COLO668 (cell line): ENCODE results near the gene NCOA3.

Experiments
- DNase-seq: peaks from one replicate; lab custom pipeline; 2025; ENCODE audit not compliant: unreplicated experiment; lab: John Stamatoyannopoulos, UW

Gene NCOA3

DNA sequence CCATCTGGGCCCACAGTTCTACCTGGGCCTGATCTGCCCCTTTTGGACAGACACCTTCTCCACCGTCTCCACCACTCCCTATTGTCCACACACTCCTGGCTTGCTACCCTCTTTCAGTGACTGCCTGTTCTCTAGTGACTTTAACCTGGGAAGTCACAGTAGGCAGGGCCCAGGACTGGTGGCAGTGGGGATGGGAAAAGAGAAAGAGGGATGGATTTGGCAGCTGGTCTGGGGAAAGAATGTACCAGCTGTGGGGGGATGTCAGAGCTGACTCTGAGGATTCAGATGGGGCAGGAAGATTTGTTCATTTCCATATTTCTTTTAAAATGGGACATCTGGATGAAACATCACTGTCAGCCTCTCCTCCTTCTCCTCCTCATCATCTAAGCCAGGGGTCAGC is 198.1 kb downstream of the NCOA3 start:
- DNase-seq = no peak

DNA sequence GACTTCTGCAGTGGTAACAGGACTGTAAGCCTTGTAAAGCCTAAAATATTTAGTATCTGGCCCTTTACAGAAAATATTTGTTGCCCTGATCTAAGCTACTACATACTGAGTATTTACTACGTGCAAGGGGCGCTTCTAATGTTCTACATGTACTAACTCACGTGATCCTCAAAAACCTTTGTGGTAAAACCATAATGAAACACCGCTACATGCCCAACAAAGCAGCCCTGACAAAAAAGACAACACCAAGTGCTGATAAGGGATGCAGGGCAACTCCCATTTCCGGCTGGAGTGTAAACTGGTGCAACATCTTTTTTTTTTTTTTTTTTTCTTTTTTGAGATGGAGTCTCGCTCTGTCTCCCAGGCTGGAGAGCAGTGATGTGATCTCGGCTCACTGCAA is 198.6 kb downstream of the NCOA3 start:
- no peak for DNase-seq

DNA sequence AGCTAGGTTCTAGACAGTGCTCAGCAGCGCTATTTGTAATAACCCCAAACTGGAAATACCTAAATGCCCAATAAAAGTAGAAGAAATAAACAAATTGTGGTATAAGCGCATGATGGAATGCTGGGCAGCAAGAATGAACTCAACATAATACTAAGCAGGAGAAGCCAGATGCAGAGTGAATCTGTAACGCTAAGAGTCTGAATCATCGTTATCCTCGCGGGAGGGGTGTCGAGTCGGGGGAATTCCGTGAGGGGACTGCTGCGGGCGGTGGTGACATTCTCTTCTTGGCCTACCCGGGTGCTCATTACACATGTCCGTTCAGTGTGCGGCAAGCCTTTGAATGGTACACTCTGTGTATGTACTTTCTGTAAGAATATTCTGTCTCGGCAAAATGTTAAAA is 199.9 kb downstream of the NCOA3 start:
- DNase-seq = no peak

DNA sequence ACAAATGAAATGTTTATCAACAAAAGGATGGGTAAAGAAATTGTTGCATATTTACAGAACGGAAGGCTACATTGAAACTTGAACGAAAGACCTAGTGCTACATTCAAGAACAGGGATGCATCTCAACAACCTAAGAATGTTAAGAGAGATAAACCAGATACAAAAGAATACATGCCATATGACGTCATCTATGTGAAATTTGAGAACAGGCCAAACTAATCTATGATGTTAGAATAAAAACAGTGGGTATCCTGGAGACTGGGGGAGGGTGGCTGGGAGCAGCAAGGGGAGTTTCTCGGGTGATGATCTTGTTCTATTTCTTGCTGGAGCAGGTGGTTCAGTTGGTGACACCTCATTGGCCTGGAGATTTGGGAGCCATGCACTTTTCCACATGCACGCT is 202.1 kb downstream of the NCOA3 start:
- no peak for DNase-seq

DNA sequence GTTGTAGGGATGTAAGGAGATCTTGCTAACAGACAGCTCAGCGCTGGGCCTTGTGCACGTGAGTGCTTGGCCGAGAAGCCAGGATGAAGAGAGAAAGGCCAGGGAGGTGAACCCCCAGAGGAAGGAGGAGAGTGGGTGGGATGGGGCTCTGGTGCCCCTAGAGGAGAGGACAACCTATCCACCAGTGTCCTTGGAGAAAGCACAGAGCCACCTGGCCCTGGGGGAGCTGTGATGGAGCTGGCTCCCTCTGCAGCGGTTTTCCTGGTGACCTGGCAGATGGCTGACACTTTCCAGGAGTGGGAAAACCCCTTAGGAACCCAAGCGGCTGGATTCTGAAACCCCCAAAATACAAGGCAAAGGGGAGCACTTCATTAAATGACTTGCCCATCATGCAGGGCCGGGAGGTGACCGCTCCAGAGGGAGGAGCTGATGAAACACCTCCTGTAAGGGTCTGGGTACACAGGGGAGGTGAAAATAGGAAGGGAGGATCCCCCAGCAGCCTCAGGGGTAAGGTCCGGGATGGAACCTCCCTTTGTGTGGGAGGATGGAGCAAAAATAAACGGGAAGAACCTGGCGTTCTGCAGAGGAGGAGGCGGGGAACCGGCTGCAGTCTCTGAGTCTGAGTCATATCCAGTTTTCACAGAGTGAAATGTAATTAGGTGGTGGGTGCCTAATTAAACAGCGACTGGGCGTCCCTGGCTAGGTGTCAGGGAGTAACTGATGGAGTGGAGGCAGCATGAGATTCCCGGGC is 203.2 kb downstream of the NCOA3 start:
- no peak for DNase-seq

DNA sequence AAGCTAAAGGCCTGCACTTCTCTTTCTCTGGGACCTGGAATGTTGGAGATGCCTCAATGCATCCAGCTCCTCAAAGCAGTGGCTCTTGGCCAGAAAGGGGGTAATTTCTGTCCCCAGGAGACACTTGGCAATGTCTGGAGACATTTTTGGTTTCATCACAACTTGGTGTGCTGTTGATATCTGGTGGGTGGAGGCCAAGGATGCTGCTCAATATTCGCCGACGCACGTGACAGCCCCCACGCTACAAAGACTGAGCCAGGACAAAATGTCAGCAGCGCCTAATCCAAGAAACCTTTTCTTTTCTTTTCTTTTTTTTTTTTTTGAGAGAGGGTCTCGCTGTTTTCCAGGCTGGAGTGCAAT is 203.8 kb downstream of the NCOA3 start:
- no peak for DNase-seq

DNA sequence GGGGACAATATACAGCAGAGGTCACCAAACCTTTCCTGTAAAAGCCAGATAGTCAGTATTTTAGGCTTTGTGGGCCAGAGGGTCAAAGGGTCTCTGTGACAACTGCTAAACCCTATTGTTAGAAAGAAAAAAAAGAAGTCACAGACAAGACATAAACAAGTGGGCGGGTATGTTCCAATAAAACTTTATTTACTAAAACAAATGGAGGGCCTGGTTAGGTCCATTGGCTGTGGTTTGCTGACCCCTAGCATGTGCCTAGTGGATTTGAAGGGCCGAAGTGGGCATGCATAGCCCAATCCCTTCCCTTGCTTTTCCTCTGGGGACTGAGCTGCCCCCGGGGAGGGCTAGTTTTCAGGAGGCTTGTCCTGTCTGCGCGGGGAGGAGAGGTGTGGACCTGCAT is 204.7 kb downstream of the NCOA3 start:
- no peak for DNase-seq
